ENCODE data around the gene SRCIN1. TPM values are rescaled to one million over a fixed set of nuclear protein-coding genes. Genes with fewer than 3 reads are reported as not detected.
"Not testable (repeated sequence)": the region's sequence is repeated elsewhere in the genome, so short reads cannot be mapped to it uniquely, and the experiment has no call there.

SRCIN1 gene
- total RNA-seq, 1 experiment from 2014 or later: 6.9 TPM

- not testable (repeated sequence) for H2AFZ ChIP-seq (ENCODE audit: low read length); H2BK5ac ChIP-seq (ENCODE audit: insufficient read length, low read length); H4K5ac ChIP-seq (ENCODE audit: insufficient read length, low read depth, low read length); H3K4me1 ChIP-seq (ENCODE audit: insufficient read depth, low read length); H3K4ac ChIP-seq (ENCODE audit: low read depth, low read length); H4K8ac ChIP-seq (replicated peaks; ENCODE audit: insufficient read length, low read depth, low read length); H2BK120ac ChIP-seq (ENCODE audit: low read depth, low read length, poor library complexity, severe bottlenecking); H3K4me3 Mint-ChIP-seq; H2BK12ac ChIP-seq (ENCODE audit: insufficient read length, low read depth, low read length); H3K79me1 ChIP-seq (ENCODE audit: insufficient read depth, low read depth, low read length, poor library complexity, severe bottlenecking); H3K27me3 Mint-ChIP-seq (ENCODE audit: low read depth); H2AK5ac ChIP-seq (ENCODE audit: insufficient read length, low read length); H3T11ph ChIP-seq (ENCODE audit: low read length); H3K14ac ChIP-seq (ENCODE audit: insufficient read depth, low read length); H3K56ac ChIP-seq (ENCODE audit: insufficient read length, low read depth, low read length); H3K4me1 Mint-ChIP-seq; H2BK15ac ChIP-seq (ENCODE audit: low read depth, low read length); H3K27me3 ChIP-seq (ENCODE audit: insufficient read depth, low read length); DNase-seq; H3K9me3 Mint-ChIP-seq; H3K9ac ChIP-seq (ENCODE audit: extremely low read depth, insufficient read length, low read length); H4K20me1 ChIP-seq (ENCODE audit: control insufficient read depth, insufficient read depth, insufficient read length); H2BK20ac ChIP-seq (ENCODE audit: low read depth, low read length, poor library complexity, severe bottlenecking); H4K91ac ChIP-seq (ENCODE audit: insufficient read length, low read depth, low read length); H3K79me2 ChIP-seq (ENCODE audit: insufficient read depth, low read length); H3K18ac ChIP-seq (ENCODE audit: insufficient read length, low read depth, low read length); H3K23ac ChIP-seq (ENCODE audit: insufficient read length, low read depth, low read length); H3K23me2 ChIP-seq (ENCODE audit: insufficient read length, low read depth, low read length, poor library complexity, severe bottlenecking); H3K9me3 ChIP-seq (ENCODE audit: control insufficient read depth, low read depth, low read length); H3K4me2 ChIP-seq (ENCODE audit: insufficient read depth, insufficient read length, low read length); H3K27ac ChIP-seq (ENCODE audit: insufficient read length, low read depth, low read length)
- peak overlapping the region in 1 of 3 experiments; percentile 75; a peak in 1 of 7 replicates for H3K27ac Mint-ChIP-seq
- WGBS (ENCODE audit: extremely low coverage, insufficient read length, low lambda C conversion rate): no CpG with 5 or more reads among the region's 17 CpGs
- peaks cover 38 to 85% (median 65%) of the 10 kb centered on the region in 3 experiments for H3K36me3 Mint-ChIP-seq (ENCODE audit: insufficient read depth in 1 of 3, low read depth in 3 of 3)
Observed at GRCh38 chr17:38489774-38490173, 116.0 kb downstream of the SRCIN1 start.

GRCh38 chr17:38485681-38486298 is 120.0 kb downstream of the SRCIN1 start:
- H3K9me3 Mint-ChIP-seq; H3T11ph ChIP-seq (ENCODE audit: low read length); H3K27ac ChIP-seq (ENCODE audit: insufficient read length, low read depth, low read length); H4K5ac ChIP-seq (ENCODE audit: insufficient read length, low read depth, low read length); H3K23ac ChIP-seq (ENCODE audit: insufficient read length, low read depth, low read length); H3K79me1 ChIP-seq (ENCODE audit: insufficient read depth, low read depth, low read length, poor library complexity, severe bottlenecking); H3K4ac ChIP-seq (ENCODE audit: low read depth, low read length); H2AK5ac ChIP-seq (ENCODE audit: insufficient read length, low read length); H3K4me3 Mint-ChIP-seq; H2BK5ac ChIP-seq (ENCODE audit: insufficient read length, low read length); H4K20me1 ChIP-seq (ENCODE audit: control insufficient read depth, insufficient read depth, insufficient read length); H3K56ac ChIP-seq (ENCODE audit: insufficient read length, low read depth, low read length); H4K8ac ChIP-seq (replicated peaks; ENCODE audit: insufficient read length, low read depth, low read length); H2BK120ac ChIP-seq (ENCODE audit: low read depth, low read length, poor library complexity, severe bottlenecking); H3K18ac ChIP-seq (ENCODE audit: insufficient read length, low read depth, low read length); H3K23me2 ChIP-seq (ENCODE audit: insufficient read length, low read depth, low read length, poor library complexity, severe bottlenecking); H2BK12ac ChIP-seq (ENCODE audit: insufficient read length, low read depth, low read length); H3K4me1 ChIP-seq (ENCODE audit: insufficient read depth, low read length); DNase-seq; H3K27me3 Mint-ChIP-seq (ENCODE audit: low read depth); H3K9ac ChIP-seq (ENCODE audit: extremely low read depth, insufficient read length, low read length); H3K14ac ChIP-seq (ENCODE audit: insufficient read depth, low read length); H2AFZ ChIP-seq (ENCODE audit: low read length); H2BK20ac ChIP-seq (ENCODE audit: low read depth, low read length, poor library complexity, severe bottlenecking); H3K4me2 ChIP-seq (ENCODE audit: insufficient read depth, insufficient read length, low read length); H2BK15ac ChIP-seq (ENCODE audit: low read depth, low read length); H3K9me3 ChIP-seq (ENCODE audit: control insufficient read depth, low read depth, low read length); H3K79me2 ChIP-seq (ENCODE audit: insufficient read depth, low read length); H3K27me3 ChIP-seq (ENCODE audit: insufficient read depth, low read length); H4K91ac ChIP-seq (ENCODE audit: insufficient read length, low read depth, low read length): not testable (repeated sequence)
- peak overlapping the region in 1 of 3 experiments; percentile 87; a peak in 1 of 7 replicates for H3K27ac Mint-ChIP-seq
- no CpG with 5 or more reads among the region's 13 CpGs for WGBS (ENCODE audit: extremely low coverage, insufficient read length, low lambda C conversion rate)
- peaks cover 17 to 18% of the 10 kb centered on the region in 2 experiments for H3K4me1 Mint-ChIP-seq
- H3K36me3 Mint-ChIP-seq (ENCODE audit: insufficient read depth in 1 of 3, low read depth in 3 of 3): peaks cover 30 to 69% (median 45%) of the 10 kb centered on the region in 3 experiments

All from H9 (cell line).